ENCODE measurements around the gene TAF6L.
"Not testable (repeated sequence)": the region's sequence is repeated elsewhere in the genome, so short reads cannot be mapped to it uniquely, and the experiment has no call there.

TAF6L gene

DNA sequence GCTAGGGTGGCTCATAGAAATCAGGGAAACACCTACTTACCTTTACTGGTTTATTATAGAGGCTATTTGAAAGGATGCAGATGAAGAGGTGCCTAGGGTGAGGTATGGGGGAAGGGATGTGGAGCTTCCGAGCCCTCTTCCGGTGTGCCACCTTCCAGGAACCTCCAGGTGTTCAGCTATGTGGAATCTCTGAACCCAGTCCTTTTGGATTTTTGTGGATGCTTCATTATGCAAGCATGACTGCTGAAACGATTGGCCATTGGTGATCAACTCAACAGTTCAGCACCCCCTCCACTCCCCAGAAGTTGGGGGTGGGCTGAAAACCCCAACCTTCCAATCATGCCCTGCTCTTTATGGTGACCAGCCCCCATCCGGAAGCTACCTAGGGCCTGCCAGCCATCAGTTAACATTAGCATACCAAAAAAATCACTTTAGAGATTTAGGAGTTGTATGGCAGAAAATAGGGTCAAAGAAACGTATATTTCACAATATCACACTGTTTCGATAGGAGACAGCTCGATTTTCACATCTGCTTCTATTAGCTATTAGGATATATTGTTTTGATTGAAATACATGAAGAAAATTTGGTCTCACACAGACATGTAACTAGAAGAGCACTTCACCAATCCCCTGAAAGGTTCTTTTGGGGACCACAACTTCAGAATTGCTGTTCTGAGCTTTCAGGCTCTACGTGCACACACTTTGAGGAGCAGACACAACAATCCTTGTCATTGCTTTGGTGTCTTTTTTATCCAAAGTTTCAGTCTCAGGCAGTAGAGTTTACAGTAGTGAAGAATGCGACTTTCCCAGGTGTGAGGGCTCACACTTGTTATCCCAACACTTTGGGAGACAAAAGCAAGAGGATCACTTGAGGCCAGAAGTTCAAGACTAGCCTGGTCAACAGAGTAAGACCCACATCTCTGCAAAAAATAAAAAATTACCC, 13.1 kb upstream of the TAF6L start:
- no peak for DNase-seq

- DNase-seq = not testable (repeated sequence)
These were observed 10.3 kb upstream of the TAF6L start for GRCh38 chr11:62760867-62761227.

- DNase-seq = no peak
These were observed 435 bp upstream of the TAF6L start for GRCh38 chr11:62770778-62771143.

GRCh38 chr11:62774407-62774806, 3.2 kb downstream of the TAF6L start:
- no peak for DNase-seq

DNA sequence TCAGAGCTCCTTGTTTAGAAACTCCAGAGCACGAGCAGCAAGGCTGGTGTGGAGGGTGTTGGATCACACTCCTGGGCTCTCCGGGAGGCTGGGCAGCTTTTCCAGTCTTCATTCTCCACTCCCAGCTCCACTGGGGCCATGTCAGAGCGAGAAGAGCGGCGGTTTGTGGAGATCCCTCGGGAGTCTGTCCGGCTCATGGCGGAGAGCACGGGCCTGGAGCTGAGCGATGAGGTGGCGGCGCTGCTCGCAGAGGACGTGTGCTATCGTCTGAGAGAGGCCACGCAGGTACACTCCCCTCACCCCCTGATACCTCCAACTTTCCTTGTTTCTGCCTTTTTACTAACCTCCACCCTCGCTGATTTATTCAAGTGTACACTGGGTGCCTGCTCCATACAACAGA, 4.5 kb downstream of the TAF6L start:
- DNase-seq = no peak

GRCh38 chr11:62777389-62777788, 6.2 kb downstream of the TAF6L start:
- DNase-seq = no peak

GRCh38 chr11:62778441-62778840, 7.2 kb downstream of the TAF6L start:
- no peak for DNase-seq

DNA sequence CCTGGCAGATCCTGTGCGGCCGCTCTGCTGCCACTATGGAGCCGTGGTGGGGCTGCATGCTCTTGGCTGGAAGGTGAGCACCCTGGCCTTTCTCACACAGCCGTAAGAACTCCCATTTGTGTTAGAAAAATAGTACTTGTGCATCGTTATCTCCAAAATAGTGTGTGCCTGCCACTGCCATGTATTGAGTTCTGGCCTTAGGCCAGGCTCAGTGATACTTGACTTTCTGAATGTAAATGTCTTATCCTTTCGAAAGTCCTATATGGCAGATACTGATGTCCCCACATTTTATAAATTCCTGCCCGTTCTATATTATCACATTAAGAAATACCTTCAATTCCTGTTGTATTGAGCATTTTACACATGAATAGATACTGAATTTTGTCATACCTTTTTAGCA, 11.6 kb downstream of the TAF6L start:
- DNase-seq = no peak

DNA sequence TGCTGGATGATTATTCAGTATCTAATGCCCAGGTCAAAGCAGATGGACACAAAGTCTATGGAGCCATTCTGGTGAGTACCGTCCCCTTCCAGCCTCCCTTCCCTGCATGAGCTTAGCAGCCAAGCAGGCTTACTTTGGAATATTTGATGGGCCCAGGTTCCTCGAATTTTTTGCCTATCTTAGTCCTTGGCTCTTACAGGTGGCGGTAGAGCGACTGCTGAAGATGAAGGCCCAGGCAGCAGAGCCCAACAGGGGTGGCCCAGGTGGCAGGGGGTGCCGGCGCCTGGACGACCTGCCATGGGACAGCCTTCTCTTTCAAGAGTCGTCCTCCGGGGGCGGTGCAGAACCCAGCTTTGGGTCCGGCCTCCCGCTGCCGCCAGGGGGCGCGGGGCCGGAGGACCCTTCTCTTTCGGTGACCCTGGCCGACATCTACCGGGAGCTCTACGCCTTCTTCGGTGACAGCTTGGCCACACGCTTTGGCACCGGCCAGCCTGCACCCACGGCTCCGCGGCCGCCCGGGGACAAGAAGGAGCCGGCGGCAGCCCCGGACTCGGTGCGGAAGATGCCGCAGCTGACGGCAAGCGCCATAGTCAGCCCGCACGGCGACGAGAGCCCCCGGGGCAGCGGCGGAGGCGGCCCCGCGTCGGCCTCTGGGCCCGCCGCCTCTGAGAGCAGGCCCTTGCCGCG, 15.3 kb downstream of the TAF6L start:
- DNase-seq = peak; percentile 95

DNA sequence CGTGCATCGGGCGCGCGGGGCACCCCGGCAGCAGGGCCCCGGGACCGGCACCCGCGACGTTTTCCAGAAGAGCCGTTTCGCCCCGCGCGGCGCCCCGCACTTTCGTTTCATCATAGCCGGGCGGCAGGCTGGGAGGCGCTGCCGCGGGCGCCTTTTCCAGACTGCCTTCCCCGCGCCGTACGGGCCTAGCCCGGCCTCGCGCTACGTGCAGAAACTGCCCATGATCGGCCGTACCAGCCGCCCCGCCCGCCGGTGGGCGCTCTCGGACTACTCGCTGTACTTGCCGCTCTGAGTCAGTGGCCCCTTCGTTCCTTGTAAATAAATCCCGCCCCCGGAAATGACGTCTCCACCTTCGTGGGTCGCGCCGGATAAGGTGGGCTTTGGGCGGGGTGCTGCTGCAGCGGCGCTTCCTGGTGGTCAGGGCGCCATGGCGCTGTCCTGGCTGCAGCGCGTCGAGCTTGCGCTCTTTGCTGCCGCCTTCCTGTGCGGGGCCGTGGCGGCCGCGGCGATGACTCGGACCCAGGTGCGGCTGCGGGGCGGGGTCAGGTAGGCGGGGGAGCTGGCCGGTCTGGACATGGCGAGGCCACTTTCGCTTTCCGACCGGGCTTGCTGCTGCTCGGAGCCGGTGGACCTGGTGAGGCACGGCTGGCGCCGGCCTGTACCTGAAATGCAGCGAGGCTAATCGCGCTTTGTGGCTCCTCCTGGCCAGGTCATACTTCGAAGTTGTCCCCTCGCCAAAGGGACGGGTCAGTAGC, 16.0 kb downstream of the TAF6L start, which contains the start of gene TMEM179B:
Gene TMEM179B (plus strand): TSS at position 398 of the 755 bp plus-strand sequence. CDS start 30 bp downstream, at position 428.
- peak; percentile 99 for DNase-seq

DNA sequence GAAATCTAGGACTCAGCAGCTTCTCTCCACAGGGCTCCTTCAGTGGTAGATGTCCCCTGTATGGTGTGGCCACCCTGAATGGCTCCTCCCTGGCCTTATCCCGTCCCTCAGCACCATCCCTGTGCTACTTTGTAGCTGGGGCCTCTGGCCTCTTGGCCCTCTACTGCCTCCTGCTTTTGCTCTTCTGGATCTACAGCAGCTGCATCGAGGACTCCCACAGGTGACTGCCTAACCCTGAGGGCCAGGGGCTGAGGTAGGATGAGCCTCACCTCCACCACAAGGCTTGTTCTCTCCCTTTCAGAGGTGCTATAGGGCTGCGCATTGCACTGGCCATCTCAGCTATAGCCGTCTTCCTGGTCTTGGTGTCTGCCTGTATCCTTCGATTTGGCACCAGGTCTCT, 17.8 kb downstream of the TAF6L start:
- DNase-seq = peak; percentile 56

DNA sequence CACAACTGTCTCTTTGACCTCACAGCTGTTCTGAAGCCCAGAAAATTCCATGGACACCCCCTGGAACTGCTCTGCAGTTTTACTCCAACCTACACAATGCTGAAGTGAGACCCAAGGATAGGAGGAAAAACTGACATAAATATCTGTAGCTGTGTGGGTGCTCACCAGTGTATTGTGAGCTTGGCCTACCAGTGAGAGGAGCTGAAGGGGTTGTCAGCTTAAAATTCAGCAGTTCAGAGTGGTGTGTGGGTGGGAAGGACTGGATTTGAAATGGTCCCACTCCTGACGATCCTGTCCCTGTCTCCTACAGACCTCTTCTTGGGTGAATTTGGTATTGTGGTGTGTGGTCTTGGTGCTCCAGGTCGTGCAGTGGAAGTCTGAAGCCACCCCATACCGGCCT, 18.4 kb downstream of the TAF6L start:
- DNase-seq = peak; percentile 35

- peak; percentile 95 for DNase-seq
These were observed 20.5 kb downstream of the TAF6L start, which contains the start of gene TMEM223 for GRCh38 chr11:62791501-62792201. TMEM223 (minus strand) TSS chr11:62792006; CDS start chr11:62791994, 12 bp downstream.

- DNase-seq = peak; percentile 91
These were observed 21.0 kb downstream of the TAF6L start for GRCh38 chr11:62792202-62792575.

GRCh38 chr11:62794201-62794775, 23.1 kb downstream of the TAF6L start:
- DNase-seq = peak; percentile 76

- DNase-seq = peak; percentile 73
These were observed 25.1 kb downstream of the TAF6L start for GRCh38 chr11:62796281-62796680.

DNA sequence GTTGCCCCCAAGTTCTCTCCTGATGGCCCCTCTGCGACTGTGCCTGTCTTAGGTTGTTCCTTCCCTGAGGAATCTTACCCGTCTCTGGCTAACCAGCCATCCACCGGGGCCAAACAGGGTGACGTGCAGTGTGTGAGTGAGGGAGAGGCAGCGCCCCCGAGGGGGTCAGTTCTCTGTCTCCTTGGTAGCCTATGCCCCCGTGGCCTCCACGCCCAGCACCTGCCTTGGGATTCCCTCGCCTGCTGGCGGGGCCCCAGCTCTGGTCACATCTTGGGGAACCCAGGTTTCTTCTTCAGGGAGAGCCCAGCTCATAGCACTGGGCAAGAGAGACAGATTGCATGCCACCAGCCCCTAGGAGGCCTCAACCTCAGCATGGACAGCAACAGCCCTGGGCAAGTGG, 28.3 kb downstream of the TAF6L start:
- DNase-seq = no peak

DNA sequence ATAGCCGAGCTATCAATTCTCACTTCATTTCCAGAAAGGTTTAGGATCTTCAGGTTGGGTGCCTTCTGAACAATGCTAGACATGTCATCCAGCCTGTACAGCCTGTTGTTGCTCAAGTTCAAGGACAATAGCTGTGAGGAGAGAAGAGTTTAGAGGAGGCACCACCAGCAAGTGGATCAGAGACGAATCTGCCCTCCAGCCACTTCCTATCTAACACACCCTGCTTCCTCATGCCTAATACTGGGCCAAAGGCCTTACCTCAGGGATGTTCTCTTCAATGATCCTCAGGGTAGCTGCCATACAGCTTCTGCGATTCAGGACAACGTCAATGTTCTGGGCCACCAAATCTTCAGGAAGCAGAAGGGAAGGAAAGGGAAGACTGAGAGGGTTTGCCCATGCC, 29.9 kb downstream of the TAF6L start:
- DNase-seq = no peak

DNA sequence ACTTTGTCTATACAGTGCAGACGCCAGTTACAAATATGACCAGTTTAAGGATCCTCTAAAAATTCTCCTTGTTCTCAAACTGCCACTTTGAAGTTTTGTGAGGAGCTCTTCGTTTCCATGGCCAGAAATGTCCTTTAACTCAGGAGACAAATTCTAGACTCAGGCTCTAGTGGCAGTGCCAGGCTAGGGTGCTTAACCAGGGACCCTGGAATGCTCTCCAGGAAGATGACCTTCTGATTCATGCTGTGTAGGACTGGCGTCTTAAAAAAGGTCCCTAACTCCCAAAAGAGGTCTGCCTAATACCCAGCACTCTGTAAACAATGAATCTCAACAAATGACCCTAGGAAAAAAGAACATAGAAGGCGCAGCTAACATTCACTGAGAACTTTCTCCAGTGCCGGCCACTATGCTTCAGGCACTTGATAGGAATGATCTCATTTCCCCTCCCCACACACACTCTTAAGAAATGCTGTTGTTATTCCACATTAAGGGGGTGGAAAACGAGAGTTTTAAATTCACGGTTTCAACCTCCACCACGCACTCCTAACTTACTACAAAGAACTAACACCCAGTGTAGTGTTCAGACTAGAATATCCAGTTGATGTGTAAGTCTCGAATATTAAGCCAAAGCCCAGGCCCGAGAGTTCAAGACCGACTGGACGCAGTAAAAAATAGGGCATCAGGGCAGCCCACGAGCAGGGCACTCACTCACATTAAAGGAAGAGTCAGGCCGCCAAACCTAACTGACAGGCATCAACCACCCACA, 33.3 kb downstream of the TAF6L start:
- no peak for DNase-seq

DNA sequence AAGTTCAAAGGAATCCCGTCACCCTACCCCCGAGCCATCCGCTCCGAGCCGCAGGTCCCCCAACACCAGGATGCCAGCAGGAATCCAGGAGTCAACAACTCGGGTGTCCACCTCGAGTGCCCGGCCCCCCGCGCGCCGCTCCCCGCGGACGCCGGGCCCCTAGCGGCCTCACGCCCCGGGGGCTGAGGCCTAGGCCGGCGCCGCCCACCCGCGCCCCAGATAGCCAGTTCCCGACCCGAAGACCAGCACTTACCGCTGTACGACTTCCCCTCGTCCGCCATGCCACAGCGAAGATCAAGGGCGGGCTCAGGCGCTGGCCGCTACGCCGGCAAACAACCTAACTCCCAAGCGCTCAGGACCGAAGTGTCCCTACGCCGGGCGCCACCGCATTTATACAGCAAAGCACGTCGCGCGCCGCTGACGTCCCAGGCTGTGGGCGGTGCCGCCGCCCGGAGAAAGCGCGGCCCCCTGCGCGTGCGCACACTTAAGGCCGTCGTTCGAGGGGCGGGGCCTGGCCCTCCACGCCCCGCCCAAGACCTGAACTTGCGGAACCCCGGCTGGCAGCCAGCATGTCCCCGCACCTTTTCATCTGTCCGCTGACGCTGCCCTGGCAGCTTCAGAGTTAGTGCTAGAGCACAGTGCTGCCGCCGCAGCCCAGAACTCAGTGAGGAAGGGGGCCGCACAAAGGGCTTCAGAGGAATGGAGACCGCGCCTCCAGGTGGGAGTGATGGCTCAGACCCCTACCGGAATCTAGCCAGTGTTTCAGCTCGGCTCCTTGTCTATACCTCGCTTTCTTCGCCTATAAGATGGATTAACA, 34.1 kb downstream of the TAF6L start, which contains the start of gene NXF1:
Gene NXF1 (minus strand): TSS at position 365 of the 817 bp plus-strand sequence. CDS start 84 bp downstream, at position 281.
- peak; percentile 97 for DNase-seq
